Heart right ventricle (tissue), 16 donors: Measurements from ENCODE around the gene SPINK4. TPM values are rescaled to one million over a fixed set of nuclear protein-coding genes. Genes with fewer than 3 reads are reported as not detected.

ENCODE experiments used
- ATAC-seq, 8 donors: fragments of 200-7000 bp; cut with Tn5 transposase; one replicate each; pipeline ENCODE4 v1.9.1; 2020; ENCODE audit warnings: mild to moderate bottlenecking in 8 of 8, moderate library complexity in 8 of 8, moderate number of reproducible peaks in 1 of 8
- DNase-seq, 2 donors: peaks; one replicate each; pipeline ENCODE4 v3.0.0-alpha.2; 2020
- H3K27ac ChIP-seq, 10 donors: fragments of 200-600 bp; sonication (generic) in 2 of 10; one replicate each; pipeline versions ENCODE4 v1.5.0 to v1.8.0; 2020 to 2022; ENCODE audit warnings: mild to moderate bottlenecking in 3 of 10
- H3K27me3 ChIP-seq, 7 donors: fragments of 200-600 bp; one replicate each; pipeline ENCODE4 v1.8.0; 2021 to 2022; ENCODE audit warnings: mild to moderate bottlenecking in 2 of 7
- H3K36me3 ChIP-seq, 9 donors: fragments of 200-600 bp; sonication (generic) in 1 of 9; one replicate each; pipeline versions ENCODE4 v1.5.0 to v1.8.0; 2020 to 2022; ENCODE audit warnings: mild to moderate bottlenecking in 2 of 9
- H3K4me1 ChIP-seq, 9 donors: fragments of 200-600 bp; sonication (generic) in 1 of 9; one replicate each; pipeline versions ENCODE4 v1.5.0 to v1.8.0; 2020 to 2022; ENCODE audit warnings: mild to moderate bottlenecking in 4 of 9
- H3K4me3 ChIP-seq, 10 donors: fragments of 200-600 bp; sonication (generic) in 2 of 10; one replicate each; pipeline versions ENCODE4 v1.5.0 to v1.8.0; 2020 to 2022; ENCODE audit warnings: mild to moderate bottlenecking in 7 of 10, moderate library complexity in 2 of 10
- H3K9me3 ChIP-seq, 11 donors: fragments of 200-600 bp in 10 of 11; sonication (generic) in 2 of 11; one replicate each; pipeline versions ENCODE4 v1.5.0 to v1.8.0; 2013 to 2022; ENCODE audit warnings: mild to moderate bottlenecking in 2 of 11, control low read depth in 1 of 11, moderate library complexity in 1 of 11
- CTCF ChIP-seq, 9 donors: fragments of 200-600 bp; sonication (generic) in 2 of 9; IDR thresholded peaks; one replicate each; pipeline versions ENCODE4 v1.5.0 to v1.8.0; 2021 to 2022; ENCODE audit warnings: antibody characterized with exemption in 9 of 9, mild to moderate bottlenecking in 5 of 9, moderate library complexity in 1 of 9
- WGBS, 2 donors: extraction: QIAGEN DNeasy Blood & Tissue Kit; methylation state at CpG; one replicate each; pipeline ENCODE4 v1.1.7; 2013; ENCODE audit warnings: inconsistent platforms in 1 of 2; 5-methylcytosine and 5-hydroxymethylcytosine counted together
- intact Hi-C, 10 donors: fragments of 100-400 bp; cut with DNase I; formaldehyde crosslinking; loops; one replicate each; pipeline versions ENCODE4 v1.11.1 to v1.14.2; 2022
- polyA plus RNA-seq, 2 donors: library from polyadenylated mRNA; stranded (reverse); fragments of 200-250 nt; gene quantifications; one replicate each; pipeline ENCODE4 v1.2.3, GENCODE V29; 2013
- total RNA-seq, 10 donors: library from RNA; stranded (reverse); fragmentation: NEBNext Ultra II Directional in 3 of 10; extraction: Animal tissue kit (Norgen Biotek cat#: 25700) in 3 of 10; gene quantifications; one replicate each; pipeline versions ENCODE4 v1.2.1 to v1.2.4, GENCODE V29; 2021 to 2023
- donor health status: Arrhythmogenic right ventricular cardiomyopathy.
- donor health status: ischemic (EF 13 %, LVEDD 7.1; RV severe dilation, severe dysfunction).
- donor health status: healthy with polysubstance abuse.
- donor health status: DM: no; HTN: yes; CAD: no.
- donor health status: DM: no; HTN: no; CAD: no.
- donor health status: ischemic (EF 25% LVEDD 6.9; RV normal size, moderate dysfunction).
- donor health status: ischemic (EF 25% LVEDD 5.7; RV mildly dilated, moderate dysfunction).
- donor health status: healthy.
- donor health status: DM: yes; HTN: yes; CAD: no.
- donor health status: Ischemic cardiomyopathy.
- donor health status: ischemic (EF 35%, LVEDD 5.7; RV mildly dilated, moderate dysfunction).
- donor health status: nonischemic (EF 11% LVEDD 7.7; RV severe dilation, severe dysfunction).
- donor health status: DM: yes; HTN: yes; CAD: no.
- donor health status: PGD.
- donor health status: ischemic (EF 29% LVEDD 5.4; RV normal size, mild dysfunction).
- donor health status: nonischemic (EF 23%, LVEDD 6.1; RV moderate dilation, normal function).

The SPINK4 gene
- total and polyA plus RNA-seq, 12 donors = not detected

DNA sequence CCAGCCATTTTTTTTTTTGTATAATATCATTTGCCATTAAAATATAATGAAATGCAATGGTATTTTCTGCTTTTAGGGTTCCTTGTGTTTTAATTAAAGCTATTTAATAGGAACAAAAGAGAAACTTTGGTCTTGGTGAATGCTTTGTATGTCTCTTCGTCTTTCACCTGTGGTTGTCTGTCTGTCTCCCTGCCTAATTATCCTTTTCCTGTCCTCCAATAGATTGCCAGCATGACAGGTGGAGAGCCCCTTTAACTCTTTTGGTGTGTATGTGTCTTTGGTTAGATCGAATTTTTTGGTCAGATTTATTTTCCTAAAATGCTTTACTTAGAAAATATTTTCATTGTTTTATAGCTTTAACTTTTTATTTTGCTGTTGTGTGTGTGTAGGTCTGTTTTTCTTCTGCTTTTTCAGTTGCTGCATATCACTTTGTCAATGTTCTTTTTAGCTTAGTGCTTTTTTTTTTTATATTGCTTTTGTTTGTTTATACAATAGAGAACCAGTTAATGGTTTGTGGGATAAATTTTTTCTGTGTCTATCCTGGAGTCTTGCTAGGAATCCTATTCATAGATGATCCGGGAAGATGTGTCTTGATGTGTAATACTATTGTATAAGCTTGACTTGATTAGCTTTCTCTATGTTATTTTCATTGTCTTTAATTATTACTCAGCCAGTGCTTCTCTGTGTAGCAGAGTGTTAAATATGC, 33.5 kb downstream of the SPINK4 start:
- 77 to 90% methylated on average over 3 of the region's 3 CpGs for WGBS, 2 donors
- Histone ChIP-seq H3K27ac (no peak overlapping the region), H3K36me3 (peaks cover under 1 to 100% (median 79%) of the 10 kb centered on the region in 9 donors), H3K4me1 (no peaks in the 10 kb centered on the region), H3K4me3 (no peak overlapping the region), H3K27me3 (no peaks in the 10 kb centered on the region), H3K9me3 (no peaks in the 10 kb centered on the region)
- ATAC-seq (no peak), DNase-seq (no peak)
- no peak for TF ChIP-seq CTCF (IDR thresholded peaks at IDR 0.05)
- intact Hi-C loops = loop anchor here in 2 of 10 donors (10.0 kb wide), 2 partner anchors 61 to 71 kb away; no protein-coding TSS in a partner anchor

DNA sequence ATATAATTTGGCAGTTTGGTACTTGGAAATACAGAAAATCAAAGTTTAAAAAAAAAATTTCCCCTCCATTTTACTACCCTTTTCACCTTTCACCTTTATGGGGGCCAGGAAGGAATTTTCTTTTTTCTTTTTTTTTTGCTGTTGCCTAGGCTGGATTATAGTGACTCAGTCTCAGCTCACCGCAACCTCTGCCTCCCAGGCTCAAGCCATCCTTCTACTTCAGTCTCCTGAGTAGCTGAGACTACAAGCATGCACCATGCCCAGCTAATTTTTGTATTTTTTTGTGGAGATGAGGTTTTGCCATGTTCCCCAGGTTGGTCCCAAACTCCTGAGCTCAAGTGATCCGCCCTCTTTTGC, 34.0 kb downstream of the SPINK4 start:
- H3K4me3 ChIP-seq = no peak overlapping the region
- no peaks in the 10 kb centered on the region for H3K4me1 ChIP-seq
- H3K27me3 ChIP-seq = no peaks in the 10 kb centered on the region
- H3K27ac ChIP-seq = no peak overlapping the region
- no peaks in the 10 kb centered on the region for H3K9me3 ChIP-seq
- WGBS, 2 donors = 69 to 98% methylated on average over 2 of the region's 2 CpGs
- intact Hi-C loops = loop anchor here in 2 of 10 donors (10.0 kb wide), 2 partner anchors 61 to 71 kb away; no protein-coding TSS in a partner anchor
- TF ChIP-seq CTCF (IDR thresholded peaks at IDR 0.05) = no peak
- DNase-seq (no peak), ATAC-seq (no peak)
- peaks cover 3 to 100% (median 79%) of the 10 kb centered on the region in 9 donors for H3K36me3 ChIP-seq

DNA sequence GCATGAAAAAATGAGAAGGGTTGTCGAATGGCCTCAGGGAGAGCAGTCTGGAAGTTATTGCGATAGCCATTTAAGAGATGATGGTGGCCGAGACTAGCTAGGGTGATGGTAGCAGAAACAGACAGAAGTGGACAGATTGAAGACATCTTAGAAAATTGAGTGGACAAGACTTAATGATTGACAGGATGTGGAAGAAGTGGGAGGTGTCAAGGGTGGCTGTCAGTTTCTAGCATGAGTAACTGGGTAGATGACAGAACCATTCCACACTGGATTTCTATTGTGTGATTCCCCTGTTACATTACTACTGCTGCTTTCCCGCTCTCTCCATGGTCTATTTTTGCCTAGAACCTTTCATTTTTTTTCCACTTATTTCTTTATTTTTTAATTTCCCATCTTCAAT, 37.5 kb downstream of the SPINK4 start:
- TF ChIP-seq CTCF (IDR thresholded peaks at IDR 0.05) = no peak
- no peak for DNase-seq
- no peaks in the 10 kb centered on the region for H3K27me3 ChIP-seq
- H3K4me1 ChIP-seq = no peaks in the 10 kb centered on the region
- no peak overlapping the region for H3K4me3 ChIP-seq
- 96 to 97% methylated on average over 4 of the region's 4 CpGs for WGBS, 2 donors
- H3K9me3 ChIP-seq = no peaks in the 10 kb centered on the region
- peaks cover 0 to 100% (median 82%) of the 10 kb centered on the region in 9 donors for H3K36me3 ChIP-seq
- no peak for ATAC-seq
- H3K27ac ChIP-seq = no peak overlapping the region
- intact Hi-C loops = loop anchor here in 2 of 10 donors (10.0 kb wide), 2 partner anchors 57 to 67 kb away; no protein-coding TSS in a partner anchor

DNA sequence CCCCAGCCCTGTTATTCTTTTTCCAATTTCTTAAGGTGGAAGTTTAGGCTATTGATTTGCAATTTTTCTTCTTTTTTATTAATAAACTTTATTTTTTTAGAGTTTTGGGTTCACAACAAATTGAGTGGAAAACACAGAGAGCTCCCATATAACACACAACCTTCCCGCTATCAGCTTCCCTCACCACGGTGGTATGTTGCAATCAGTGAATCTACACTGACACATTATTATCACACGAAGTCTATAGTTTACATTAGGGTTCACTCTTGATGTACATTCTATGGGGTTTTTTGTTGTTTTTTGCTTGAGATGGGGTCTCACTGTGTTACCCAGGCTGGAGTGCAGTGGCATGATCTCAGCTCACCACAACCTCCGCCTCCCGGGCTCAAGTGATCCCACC, 45.5 kb downstream of the SPINK4 start:
- intact Hi-C loops = loop anchor here in 7 of 10 donors (5.0 to 10.0 kb wide), 4 partner anchors 132 to 187 kb away; partner anchors contain the start of gene NOL6 (in 1 of the 7)
- Histone ChIP-seq H3K4me3 (no peak overlapping the region), H3K9me3 (no peaks in the 10 kb centered on the region), H3K27ac (no peak overlapping the region), H3K36me3 (peaks cover 0 to 60% (median 19%) of the 10 kb centered on the region in 9 donors), H3K27me3 (no peaks in the 10 kb centered on the region), H3K4me1 (peaks cover 0 to 18% (median 12%) of the 10 kb centered on the region in 9 donors)
- ATAC-seq = no peak
- WGBS, 2 donors = 89 to 95% methylated on average over 5 of the region's 5 CpGs
- no peak for TF ChIP-seq CTCF (IDR thresholded peaks at IDR 0.05)
- no peak for DNase-seq
